HL-60/S4 (cell line): ENCODE data around the gene ZYG11A.
"Not testable (repeated sequence)": the region's sequence is repeated elsewhere in the genome, so short reads cannot be mapped to it uniquely, and the experiment has no call there.

Source experiments
- in situ Hi-C: fragments of 300-500 bp; cut with MboI; formaldehyde crosslinking; loops from 2 replicates; pipeline ENCODE4 v1.14.3; 2022; ENCODE audit warnings: low sequenced_read_pairs

Gene ZYG11A

DNA sequence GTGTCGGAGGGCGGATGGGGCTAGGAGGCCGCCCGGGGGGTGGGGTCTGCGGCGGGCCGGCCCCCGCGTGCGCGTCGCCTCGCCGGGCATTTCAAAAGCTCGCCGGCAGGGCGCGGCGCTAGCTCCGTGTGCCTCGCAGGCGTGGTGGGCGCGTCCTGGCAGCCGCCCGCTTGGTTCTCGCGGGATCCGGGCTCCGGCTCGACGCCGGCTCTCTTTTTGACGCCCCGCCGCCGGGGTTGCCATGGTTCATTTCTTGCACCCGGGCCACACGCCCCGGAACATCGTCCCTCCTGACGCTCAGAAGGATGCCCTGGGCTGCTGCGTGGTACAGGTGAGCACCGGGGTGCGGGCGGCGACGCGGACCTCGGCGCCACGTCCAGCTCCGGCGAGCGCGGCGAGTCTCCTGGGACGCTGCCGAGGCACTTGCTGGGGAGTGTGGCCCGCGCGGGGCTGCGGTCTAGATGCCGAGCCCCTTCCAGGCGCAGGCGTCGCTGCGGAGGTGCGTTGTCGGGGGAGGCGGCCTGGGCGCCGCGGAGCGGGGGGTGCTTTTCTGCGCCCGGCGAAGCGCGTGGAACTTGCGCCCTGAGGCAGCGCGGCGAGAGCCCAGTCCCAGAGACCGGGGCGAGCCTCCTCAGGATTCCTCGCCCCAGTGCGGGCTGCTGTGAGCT, at the start of gene ZYG11A:
TSS of gene ZYG11A (plus strand) at position 118 of the 668 bp plus-strand sequence. CDS start at position 242, 124 bp downstream.
- in situ Hi-C loops = no loop called here

DNA sequence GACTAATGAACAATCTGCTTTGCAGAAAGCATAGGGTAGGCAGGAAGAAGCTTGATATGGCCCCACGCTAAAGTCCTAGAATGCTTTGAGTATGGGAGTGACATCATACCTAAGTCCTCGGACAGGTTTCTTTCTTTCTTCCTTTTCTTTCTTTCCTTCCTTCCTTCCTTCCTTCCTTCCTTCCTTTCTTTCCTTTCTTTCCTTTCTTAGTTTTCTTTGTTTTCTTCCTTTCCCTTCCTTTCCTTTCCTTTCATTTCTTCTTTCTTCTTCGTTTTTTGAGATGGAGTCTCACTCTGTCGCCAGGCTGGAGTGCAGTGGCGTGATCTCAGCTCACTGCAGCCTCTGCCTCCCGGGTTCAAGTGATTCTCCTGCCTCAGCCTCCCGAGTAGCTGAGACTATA, 48.8 kb upstream of the ZYG11A start:
- in situ Hi-C loops = not testable (repeated sequence)

DNA sequence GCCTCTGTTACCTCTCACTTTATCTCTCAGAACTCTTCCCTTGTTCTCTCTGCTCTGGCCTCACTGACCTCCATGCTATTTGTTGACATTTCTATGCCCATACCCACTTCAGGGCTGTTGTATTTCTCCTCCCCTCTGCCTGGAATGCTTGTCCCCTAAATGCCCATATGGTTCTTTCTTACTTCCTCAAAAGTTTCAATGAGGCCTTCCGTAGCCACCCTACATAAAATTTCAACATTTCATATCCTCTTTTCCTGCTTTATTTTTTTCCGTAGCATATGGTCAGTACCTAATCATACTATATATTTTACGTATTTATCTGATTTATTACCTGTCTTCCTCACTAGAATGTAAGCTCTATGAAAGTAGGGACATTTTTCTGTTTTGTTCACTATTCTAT, 47.1 kb upstream of the ZYG11A start:
- in situ Hi-C loops = no loop called here

DNA sequence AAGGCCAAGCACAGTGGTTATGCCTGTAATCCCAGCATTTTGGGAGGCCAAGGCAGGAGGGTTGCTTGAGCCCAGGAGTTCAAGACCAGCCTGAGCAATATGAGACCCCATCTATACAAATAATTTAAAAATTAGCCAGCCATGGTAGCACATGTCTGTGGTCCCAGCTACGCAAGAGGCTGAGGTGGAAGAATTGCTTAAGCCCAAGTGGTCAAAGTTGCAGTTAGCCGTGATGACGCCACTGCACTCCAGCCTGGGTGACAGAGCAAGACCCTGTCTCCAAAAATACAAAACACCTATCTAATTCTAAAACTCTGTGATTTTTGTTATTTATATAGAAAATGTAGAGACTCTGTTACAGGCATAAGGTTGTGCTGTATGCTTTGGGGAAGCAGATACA, 44.2 kb upstream of the ZYG11A start:
- in situ Hi-C loops = no loop called here

DNA sequence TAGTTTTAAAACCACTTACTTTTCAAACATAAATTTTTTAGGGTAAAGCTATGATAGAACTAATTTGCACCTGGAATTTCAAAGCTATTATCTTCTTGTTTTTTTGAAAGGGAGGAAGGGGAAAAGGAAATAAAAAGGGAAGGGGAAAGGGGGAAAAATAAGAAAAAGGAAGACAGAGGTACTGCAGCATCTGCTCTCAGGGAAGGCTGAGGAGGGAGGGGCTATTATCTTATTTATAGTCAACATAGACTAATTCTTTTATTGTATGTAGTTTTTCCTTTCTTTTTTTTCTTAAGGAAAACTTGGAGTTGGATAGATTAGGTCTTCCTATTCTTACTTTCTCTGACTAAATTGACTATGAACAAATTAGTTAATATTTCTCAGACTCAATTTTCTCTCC, 41.5 kb upstream of the ZYG11A start:
- in situ Hi-C loops = no loop called here

DNA sequence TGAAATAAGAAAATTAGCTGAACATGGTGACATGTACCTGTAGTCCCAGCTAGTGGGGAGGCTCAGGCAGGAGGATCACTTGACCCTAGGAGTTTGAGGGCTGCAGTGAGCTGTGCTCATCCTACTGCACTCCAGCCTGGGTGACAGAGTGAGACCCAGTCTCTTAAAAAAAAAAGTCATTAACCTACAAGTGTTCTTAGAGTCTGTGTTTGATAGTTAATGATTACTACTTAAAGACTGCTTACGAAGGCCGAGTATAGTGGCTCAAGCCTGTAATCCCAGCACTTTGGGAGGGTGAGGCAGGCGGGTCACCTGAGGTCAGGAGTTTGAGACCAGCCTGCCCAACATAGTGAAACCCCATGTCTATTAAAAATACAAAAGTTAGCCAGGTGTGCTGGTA, 38.5 kb upstream of the ZYG11A start:
- in situ Hi-C loops = not testable (repeated sequence)

DNA sequence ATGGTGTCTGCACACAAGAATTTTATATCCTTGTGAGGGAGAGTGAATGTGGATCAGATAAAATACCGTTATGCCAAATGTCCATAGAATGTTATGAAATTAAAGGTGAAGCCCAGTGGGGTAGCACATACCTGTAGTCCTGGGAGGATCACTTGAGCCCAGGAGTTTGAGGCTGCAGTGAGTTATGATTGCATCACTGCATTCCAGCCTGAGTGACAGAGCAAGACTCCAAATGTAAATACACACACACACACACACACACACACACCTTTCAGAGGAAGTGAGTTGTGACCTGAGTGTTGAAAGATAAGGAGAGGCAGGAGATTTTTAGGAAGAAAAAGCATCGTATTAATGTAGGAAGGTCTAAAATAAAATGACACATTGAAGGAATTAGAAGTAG, 28.1 kb upstream of the ZYG11A start:
- in situ Hi-C loops = no loop called here

DNA sequence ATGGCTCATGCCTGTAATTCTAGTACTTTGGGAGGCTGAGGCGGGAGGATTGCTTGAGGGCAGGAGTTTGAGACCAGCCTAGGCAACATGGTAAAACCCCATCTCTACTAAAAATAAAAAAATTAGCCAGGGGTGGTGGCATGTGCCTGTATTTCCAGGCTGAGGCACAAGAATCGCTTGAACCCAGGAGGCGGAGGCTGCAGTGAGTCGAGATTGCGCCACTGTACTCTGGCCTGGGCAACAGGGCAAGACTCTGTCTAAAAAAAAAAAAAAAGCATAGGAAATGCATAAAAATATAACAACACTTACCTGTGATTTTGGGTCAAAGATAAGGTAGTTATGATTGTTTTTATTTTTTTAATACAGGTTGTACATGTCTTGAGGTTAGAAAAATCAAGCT, 21.7 kb upstream of the ZYG11A start:
- in situ Hi-C loops = not testable (repeated sequence)

DNA sequence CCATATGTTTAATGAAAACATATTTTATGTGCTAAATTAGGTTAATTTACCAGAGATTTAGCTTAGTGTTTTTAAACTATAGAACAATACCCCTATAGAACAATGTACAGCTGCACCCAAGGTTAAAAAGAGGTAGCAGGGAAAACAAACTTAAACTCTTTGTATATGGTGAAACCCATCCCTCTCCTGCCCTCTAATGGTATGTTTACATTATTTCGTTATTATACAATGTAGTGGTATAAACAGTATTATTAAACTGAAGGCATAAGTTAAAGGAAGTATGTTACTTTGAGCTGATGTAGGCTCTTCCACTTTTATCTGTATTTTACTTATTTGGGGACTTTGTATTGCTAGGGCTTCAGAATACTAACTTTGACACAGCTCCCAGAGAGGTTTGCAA, 16.7 kb upstream of the ZYG11A start:
- in situ Hi-C loops = no loop called here

DNA sequence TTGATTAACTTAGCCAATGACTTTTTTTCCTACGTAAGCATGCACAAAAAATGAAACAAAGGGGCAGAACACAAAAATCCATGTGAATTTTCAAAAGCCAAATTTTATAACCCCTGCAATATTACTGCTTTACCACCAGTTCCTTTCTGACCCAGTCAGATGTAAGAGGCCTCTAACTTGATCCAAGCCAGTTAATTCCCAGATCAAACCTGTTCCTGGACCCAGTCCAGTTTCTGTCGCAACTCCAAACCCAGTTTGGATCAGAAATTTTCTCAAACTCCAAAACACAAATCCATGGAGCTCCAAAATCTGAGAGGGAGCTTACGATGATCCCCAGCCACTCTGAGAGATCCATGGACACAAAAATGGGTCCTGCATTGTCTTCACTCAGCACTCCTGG, 7.8 kb upstream of the ZYG11A start:
- in situ Hi-C loops = no loop called here

DNA sequence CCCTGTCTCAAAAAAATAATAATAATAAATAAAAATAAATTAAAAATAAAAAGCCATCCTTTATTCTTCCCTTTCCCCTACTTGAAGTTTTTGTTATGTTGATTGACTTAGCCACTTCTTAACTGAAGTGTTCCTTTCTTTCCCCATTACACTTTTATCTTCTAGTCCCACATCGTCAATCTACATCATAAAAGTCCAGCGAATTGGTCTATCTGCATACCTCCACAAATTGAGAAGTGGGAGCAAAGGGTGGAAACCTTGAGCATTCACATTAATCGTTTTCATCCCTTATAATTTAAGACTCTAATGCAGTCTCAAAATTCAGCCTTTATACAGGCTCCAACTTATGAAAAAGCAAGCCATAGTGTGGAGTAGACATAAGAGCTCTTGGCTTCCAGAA, 6.5 kb upstream of the ZYG11A start:
- in situ Hi-C loops = no loop called here

DNA sequence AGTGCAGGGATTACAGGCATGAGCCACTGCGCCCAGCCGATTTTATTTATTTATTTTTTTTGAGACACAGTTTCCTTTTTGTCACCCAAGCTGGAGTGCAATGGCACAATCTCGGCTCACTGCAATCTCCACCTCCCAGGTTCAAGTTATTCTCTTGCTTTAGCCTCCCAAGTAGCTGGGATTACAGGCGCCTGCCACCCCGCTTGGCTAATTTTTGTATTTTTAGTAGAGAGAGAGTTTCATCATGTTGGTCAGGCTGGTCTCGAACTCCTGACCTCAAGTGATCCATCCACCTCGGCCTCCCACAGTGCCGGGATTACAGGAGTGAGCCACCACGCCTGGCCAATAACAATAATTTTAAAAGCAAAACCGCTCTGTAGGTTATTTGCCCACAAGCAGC, 3.4 kb upstream of the ZYG11A start:
- in situ Hi-C loops = not testable (repeated sequence)

DNA sequence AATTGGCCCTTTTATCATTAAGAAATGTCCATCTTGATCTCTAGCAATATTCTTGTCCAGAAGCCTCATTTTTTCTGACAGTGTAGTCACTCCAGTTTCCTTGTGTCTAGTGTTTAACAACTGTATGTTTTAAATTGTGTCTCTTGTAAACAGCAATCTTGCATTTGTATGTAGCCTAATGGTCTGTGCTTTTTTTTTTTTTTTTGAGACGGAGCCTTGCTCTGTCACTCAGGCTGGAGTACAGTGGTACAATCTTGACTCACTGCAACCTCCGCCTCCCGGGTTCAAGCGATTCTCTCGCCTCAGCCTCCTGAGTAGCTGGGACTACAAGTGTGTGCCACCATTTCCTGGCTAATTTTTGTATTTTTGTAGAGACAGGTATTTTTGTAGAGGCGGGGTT, 2.6 kb downstream of the ZYG11A start:
- in situ Hi-C loops = not testable (repeated sequence)

DNA sequence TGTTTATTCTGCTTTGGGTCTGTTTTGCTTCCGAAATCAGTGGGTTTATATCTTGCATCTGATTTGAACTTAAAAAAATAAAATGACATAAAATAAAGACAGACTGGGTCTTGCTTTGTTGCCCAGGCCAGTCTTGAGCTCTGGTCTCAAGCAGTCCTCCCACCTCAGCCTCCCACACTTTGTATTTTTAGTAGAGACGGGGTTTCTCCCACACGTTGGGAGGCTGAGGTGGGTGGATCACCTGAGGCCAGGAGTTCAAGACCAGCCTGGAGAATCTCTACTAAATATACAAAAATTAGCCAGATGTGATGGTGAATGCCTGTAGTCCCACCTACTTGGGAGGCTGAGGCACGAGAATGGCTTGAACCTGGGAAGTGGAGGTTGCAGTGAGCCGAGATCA, 5.9 kb downstream of the ZYG11A start:
- in situ Hi-C loops = no loop called here

DNA sequence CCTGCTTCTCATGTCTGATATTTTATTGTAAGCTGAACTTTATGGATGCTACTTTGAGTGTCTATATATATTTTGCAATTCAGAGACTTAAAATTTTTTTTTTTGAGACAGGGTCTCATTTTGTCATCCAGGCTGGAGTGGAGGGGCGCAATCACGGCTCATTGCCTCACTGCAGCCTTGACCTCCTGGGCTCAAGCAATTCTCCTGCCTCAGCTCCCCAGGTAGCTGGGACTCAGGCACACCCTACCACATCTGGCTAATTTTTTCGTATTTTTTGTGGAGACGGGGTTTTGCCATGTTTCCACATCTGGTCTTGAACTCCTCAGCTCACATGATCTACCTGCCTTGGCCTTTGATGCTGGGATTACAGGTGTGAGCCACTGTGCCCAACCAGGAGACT, 8.4 kb downstream of the ZYG11A start:
- in situ Hi-C loops = no loop called here

DNA sequence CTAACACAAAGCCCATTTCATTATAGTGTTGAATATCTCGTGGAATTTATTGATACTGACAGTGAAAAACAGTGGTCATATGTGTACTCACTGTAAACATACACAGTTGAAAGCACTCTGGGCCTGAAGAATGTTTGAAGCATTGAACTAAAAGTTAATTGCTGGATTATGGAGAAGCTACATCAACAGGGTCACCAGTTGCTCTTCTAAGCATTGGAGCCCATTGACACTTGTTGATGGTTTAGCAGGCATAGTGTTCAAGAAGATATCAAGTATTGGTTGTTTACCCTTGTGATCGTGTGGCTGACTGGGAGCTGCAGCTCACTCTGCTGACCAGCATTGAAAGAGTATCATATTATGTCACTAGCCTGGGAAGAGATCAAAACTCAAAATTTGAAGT, 10.3 kb downstream of the ZYG11A start:
- in situ Hi-C loops = no loop called here

DNA sequence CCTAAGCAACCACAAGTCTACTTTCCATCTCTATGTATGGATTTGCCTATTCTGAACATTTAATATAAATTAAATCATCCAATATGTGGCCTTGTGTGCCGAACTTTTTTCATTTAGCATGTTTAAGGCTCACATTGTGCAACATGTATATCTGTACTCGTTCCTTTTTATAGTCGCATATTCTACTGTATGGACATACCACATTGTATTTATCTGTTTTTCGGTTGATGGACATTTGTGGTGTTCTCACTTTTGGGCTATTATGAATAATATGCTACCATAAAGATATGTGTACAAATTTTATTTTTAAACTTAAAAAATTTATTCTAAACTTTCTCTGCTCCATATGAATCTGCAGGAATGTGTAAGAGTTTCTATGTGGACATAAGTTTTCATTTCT, 13.0 kb downstream of the ZYG11A start:
- in situ Hi-C loops = no loop called here

DNA sequence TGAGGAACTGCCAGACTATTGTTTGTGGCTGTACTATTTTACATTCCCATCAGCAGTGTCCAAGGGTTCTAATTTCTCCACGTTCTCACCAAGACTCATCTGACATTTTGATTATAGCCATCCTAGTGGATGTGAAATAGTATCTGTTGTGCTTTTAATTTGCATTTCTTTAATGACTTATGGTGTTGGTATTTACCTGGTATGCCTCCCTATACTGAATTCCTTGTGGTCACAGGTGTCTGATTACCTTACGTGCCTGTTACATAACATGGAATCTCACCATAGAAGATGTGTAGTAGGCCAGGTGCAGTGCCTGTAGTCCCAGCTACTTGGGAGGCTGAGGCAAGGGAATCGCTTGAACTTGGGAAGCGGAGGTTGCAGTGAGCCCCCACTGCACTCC, 13.5 kb downstream of the ZYG11A start:
- in situ Hi-C loops = no loop called here

DNA sequence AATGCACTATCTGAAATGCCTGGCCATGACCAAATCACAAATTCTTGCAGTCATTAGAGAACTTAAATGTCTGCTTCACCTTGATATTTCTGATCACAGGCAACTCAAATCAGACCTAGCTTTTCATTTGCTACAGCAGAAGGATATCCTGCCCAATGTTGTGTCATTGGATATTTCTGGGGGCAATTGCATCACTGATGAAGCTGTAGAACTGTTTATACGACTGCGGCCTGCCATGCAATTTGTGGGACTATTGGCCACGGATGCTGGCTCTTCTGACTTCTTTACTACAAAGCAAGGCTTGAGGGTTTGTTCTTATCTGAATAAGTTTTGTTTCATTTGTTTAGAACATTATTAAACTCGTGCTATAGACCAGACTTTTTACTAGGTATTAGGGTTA, 14.9 kb downstream of the ZYG11A start:
- in situ Hi-C loops = no loop called here

DNA sequence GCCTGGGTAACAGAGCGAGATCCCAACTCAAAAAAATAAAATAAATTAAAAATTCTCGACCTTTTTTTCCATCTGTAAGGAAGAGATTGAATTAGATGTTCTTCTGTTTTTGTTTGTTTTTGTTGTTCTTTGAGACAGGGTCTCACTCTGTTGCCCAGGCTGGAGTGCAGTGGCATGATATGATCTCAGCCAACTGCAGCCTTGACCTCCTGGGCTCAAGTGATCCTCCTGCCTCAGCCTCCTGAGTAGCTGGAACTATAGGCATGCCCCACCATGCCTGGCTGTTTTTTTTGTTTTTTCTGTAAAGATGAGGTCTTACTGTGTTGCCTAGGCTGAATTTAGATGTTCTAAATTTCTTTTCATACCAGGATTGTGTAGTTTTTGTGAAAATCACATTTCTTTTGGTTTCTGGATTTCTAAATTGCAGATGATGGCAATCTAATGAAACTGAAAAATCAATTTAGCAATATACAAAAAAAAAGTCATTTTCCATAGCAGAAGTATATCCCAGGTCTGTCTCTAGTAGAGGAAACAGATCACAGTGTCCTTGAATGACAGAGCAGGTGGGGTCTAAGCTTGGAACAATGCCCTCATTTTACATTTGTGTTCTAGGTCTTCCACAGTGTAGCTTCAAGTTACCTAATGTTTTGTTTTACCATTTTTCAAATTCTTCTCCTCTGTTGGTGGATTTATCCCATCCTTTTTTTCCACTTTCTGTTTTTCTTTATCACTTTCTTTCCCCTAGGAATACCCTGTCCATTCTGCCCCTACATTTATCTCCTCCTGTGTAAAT, 20.3 kb downstream of the ZYG11A start:
- in situ Hi-C loops = no loop called here

DNA sequence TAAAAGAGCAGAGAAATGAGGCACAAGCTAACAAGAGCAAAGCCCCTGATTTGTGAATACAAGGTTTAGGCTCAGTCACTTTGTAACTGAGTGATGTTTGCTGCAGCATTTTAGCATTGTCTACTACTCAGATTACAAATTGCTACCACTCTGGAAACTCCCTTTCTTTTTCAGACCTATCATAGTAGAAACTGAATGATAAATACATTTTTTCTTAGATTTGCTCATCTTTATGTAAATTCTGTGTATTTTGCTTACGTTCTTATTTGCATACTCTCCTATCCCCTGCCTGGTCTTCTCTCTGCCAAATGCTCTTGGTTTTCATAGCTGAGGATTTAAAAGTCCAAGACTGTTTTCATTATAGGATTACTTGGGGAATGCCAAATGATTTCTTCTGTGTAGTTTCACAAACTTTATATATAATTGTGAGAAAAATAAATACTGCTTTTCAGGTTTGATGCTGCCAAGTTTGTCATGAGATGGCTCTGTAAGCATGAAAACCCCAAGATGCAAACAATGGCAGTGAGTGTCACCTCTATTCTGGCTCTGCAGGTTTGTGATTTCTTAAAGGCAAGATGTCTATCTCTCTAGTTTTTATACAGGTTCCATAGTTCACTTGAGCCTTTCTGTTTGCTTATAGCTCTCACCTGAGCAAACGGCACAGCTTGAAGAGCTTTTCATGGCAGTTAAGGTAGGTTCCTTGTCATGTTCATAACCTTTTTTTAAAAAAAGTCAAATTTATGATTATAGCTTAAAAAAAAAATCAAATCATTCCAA, 24.7 kb downstream of the ZYG11A start:
- in situ Hi-C loops = no loop called here

DNA sequence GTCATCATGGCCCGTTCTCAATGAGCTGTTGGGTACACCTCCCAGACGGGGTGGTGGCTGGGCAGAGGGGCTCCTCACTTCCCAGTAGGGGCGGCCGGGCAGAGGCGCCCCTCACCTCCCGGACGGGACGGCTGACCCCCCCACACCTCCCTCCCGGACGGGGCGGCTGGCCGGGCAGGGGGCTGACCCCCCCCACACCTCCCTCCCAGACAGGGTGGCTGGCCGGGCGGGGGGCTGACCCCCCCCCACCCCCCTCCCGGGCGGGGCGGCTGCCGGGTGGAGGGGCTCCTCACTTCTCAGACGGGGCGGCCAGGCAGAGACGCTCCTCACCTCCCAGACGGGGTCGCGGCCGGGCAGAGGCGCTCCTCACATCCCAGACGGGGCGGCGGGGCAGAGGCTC, 27.2 kb downstream of the ZYG11A start:
- in situ Hi-C loops = not testable (repeated sequence)
